Measurements from ENCODE around the gene PALD1. TPM values are rescaled to one million over a fixed set of nuclear protein-coding genes. Genes with fewer than 3 reads are reported as not detected.

PALD1 gene
- total RNA-seq, 1 donor from 2014 or later, result 8.6 TPM

DNA sequence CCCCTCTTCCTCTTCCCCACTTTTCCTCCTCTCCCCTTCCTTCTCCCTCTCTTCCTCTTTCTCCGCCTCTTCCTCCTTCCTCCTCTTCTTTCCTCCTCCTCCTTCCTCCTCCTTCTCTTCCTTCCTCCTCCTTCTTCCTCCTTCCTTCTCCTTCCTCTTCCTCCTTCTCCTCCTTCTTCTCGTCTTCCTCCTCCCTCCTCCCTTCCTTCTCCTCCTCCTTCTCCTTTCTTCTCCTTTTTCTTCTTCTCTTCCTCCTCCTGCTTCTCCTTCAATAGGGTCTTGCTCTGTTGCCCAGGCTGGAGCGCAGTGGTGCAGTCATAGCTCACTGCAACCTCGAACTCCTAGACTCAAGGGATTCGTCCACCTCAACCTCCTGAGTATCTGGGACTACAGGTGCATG is 56.9 kb downstream of the PALD1 start:
- no peak for DNase-seq

DNA sequence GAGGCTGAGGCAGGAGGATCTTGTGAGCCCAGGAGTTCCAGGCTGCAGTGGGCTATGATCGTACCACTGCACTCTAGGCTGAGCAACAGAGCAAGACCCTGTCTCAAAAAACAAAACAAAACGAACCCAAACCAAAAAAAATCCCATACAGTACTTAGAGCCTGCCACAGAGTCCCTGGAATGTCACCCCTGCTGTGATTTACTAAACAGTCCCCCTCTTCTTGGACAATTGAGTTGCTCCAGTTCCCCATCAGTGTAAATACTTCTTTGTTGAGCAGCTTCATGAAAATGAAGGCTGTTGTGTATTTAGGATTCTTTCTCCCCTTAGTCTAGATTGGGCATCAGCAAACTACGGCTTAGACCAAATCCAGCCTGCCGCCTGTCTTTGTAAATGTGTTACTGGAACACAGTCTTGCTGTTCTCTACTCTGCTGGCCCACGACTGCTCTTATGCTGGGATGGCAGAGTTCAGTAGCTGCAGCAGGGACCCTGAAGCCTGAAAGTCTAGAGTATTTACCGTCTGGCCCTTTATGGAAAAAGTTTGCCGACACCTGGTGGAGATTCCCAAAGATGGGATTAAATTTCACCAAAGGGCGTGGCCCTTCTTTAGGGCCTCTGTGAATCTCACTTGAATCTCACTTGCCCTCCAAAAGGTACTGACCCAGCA is 57.8 kb downstream of the PALD1 start:
- no peak for DNase-seq

- DNase-seq, result no peak
Measured at GRCh38 chr10:70537398-70538194, 59.0 kb downstream of the PALD1 start.

DNA sequence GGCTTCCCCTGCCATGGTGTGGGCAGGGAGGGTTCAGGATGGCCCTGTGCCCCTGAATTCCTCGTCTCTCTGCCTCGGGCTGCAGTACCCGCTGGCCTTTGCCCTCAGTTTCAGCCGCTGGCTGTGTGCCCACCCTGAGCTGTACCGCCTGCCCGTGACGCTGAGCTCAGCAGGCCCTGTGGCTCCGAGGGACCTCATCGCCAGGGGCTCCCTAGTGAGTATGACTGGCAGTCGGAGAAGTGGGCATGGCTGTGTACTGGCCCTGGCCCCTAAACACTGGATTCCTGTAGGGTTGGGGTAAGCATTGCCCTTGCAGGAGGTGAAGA is 59.6 kb downstream of the PALD1 start:
- no peak for DNase-seq

GRCh38 chr10:70538731-70539338 is 60.3 kb downstream of the PALD1 start:
- DNase-seq, result no peak

- DNase-seq, result no peak
Measured at GRCh38 chr10:70539471-70539870, 60.9 kb downstream of the PALD1 start.

- DNase-seq, result no peak
Measured at GRCh38 chr10:70540089-70540788, 61.7 kb downstream of the PALD1 start.

- DNase-seq, result no peak
Measured at GRCh38 chr10:70540789-70541360, 62.3 kb downstream of the PALD1 start.

- DNase-seq, result no peak
Measured at GRCh38 chr10:70541736-70542564, 63.4 kb downstream of the PALD1 start.

DNA sequence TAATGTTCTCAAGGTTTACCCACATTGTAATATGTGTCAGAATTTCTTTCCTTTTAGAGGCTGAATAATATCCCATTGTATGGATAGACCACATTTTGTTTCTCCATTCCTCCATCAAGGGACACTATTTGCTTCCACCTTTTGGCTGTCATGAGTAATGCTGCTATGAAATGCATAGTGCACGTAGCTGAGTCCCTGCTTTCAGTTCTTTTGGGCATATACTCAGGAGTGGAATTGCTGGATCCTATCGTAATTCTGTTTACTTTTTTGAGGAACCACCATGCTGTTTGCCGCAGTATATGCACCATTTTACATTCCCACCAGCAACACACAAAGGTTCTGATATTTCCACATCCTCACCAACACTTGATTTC is 64.0 kb downstream of the PALD1 start:
- no peak for DNase-seq

GRCh38 chr10:70543911-70544310 is 65.3 kb downstream of the PALD1 start:
- DNase-seq, result no peak

GRCh38 chr10:70544431-70545340 is 66.1 kb downstream of the PALD1 start:
- DNase-seq, result no peak

GRCh38 chr10:70546584-70546983 is 68.0 kb downstream of the PALD1 start:
- DNase-seq, result no peak

GRCh38 chr10:70549351-70549961 is 70.9 kb downstream of the PALD1 start:
- DNase-seq, result no peak

- DNase-seq, result peak; percentile 57
Measured at GRCh38 chr10:70549962-70550458, 71.4 kb downstream of the PALD1 start.

DNA sequence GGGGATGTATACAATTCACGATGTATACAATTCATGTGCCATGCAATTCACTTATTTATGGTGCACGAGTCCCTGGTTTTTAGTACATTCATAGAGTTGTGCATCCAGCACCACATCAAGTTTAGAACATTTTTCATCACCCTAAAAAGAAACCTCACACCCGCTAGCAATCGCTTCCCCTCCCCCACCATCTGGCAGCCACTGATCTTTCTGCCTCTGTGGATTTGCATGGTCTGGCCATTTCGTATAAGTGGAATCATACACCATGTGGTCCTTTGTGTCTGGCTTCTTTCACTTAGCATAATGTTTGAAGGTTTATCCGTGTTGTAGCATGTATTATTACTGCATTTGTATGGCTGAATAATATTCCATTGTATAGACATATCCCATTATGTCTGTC is 71.9 kb downstream of the PALD1 start:
- DNase-seq, result no peak

GRCh38 chr10:70551466-70551865 is 72.9 kb downstream of the PALD1 start:
- no peak for DNase-seq

DNA sequence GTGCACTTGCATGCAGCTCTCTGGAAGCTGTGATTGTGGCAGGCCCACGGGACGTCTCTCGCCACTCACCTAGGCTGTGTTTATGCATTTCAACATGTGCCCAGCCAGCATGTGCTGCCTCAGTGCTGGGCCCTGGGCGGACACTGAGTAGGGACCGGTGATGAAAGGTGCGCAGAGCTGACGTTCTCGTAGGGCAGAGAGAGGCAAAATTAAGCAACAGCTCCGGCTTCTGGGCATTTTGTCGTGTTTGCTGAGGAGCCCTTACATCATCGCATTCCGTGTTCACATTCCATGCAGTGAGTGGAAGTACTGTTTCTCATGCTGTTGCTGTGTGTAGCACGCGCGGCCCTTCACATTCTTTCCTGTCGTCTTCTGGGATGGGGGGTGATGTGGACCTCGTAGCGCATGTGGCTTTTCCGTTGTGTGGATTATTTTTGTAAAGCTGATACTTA is 73.4 kb downstream of the PALD1 start:
- DNase-seq, result peak; percentile 98

DNA sequence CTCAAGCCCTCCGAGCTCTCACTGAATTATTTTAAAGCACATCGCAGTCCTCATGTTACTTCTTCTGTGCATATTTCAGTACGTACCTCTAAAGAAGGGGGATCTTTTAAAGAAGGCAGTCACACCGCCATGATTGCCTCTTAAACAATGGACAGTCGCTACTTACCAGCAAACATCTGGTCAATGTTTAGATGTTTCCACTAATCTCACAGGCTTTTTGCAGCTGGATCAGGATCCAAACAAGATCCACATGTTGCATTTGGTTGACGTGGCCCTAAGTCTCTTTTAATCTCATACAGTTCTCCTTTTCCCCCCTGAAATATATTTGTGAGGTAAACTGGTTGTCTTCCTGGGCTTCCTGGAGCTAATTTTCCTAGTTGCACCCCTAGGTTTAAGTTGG is 74.0 kb downstream of the PALD1 start:
- peak; percentile 79 for DNase-seq

DNA sequence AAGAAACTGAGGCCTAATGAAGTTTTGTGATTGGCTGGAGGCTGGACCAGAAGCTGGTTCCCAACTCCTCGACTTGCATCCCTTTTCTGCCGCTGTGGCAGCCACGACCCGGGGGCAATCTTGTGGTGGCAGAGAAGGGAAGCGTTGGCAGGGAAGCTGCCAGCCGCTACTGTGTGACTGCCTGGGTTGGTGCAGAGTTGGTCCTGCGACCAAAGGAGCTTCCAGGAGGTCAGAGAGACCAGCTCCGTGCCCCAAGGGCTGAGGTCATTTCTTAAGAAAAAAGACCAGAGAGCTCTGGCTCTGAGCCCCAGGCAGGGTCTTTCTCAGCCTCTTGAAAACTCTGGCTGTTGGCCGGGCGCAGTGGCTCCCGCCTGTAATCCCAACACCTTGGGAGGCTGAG is 76.8 kb downstream of the PALD1 start:
- no peak for DNase-seq
